Hepatocyte (in vitro differentiated cells): ENCODE data around the gene JAG1. TPM values are rescaled to one million over a fixed set of nuclear protein-coding genes. Genes with fewer than 3 reads are reported as not detected.

Experiments used
- DNase-seq: peaks from one replicate; pipeline ENCODE4 v3.0.0-alpha.2; 2016; ENCODE audit warnings: low spot score
- H2AFZ ChIP-seq: fragments of 200-600 bp; sonication (generic); 2 replicates; pipeline ENCODE4 v1.6.0; 2016; ENCODE audit warnings: antibody characterized with exemption, mild to moderate bottlenecking
- H3K27ac ChIP-seq: fragments of 200-600 bp; sonication (generic); 2 replicates; pipeline ENCODE4 v1.5.1; 2016; ENCODE audit warnings: mild to moderate bottlenecking
- H3K27me3 ChIP-seq: fragments of 200-600 bp; sonication (generic); 2 replicates; pipeline ENCODE4 v1.6.1; 2016
- H3K36me3 ChIP-seq: fragments of 200-600 bp; sonication (generic); replicated peaks from 2 replicates; pipeline ENCODE4 v1.5.1; 2016; ENCODE audit warnings: low read depth; ENCODE audit not compliant: insufficient read depth
- H3K4me1 ChIP-seq: fragments of 200-600 bp; sonication (generic); 2 replicates; pipeline ENCODE4 v1.5.1; 2016; ENCODE audit warnings: mild to moderate bottlenecking, moderate library complexity; ENCODE audit not compliant: insufficient read depth
- H3K4me2 ChIP-seq: fragments of 200-600 bp; sonication (generic); 2 replicates; pipeline ENCODE4 v1.6.0; 2016
- H3K4me3 ChIP-seq: fragments of 200-600 bp; sonication (generic); 2 replicates; pipeline ENCODE4 v1.5.1; 2016; ENCODE audit warnings: mild to moderate bottlenecking
- H3K79me2 ChIP-seq: fragments of 200-600 bp; sonication (generic); 2 replicates; pipeline ENCODE4 v1.6.0; 2017; ENCODE audit warnings: mild to moderate bottlenecking
- H3K9me2 ChIP-seq: fragments of 200-600 bp; sonication (generic); replicated peaks from 2 replicates; pipeline ENCODE4 v1.6.0; 2017; ENCODE audit warnings: mild to moderate bottlenecking; ENCODE audit not compliant: insufficient read depth
- H3K9me3 ChIP-seq: fragments of 200-600 bp; sonication (generic); 2 replicates; pipeline ENCODE4 v1.5.1; 2016; ENCODE audit warnings: low read depth, mild to moderate bottlenecking
- H4K20me1 ChIP-seq: fragments of 200-600 bp; sonication (generic); 2 replicates; pipeline ENCODE4 v1.6.0; 2016; ENCODE audit warnings: mild to moderate bottlenecking; ENCODE audit not compliant: insufficient read depth, poor library complexity, severe bottlenecking
- EZH2 ChIP-seq: fragments of 200-600 bp; sonication (generic); IDR thresholded peaks from 2 replicates; pipeline ENCODE4 v1.6.1; 2016; ENCODE audit warnings: antibody characterized with exemption, mild to moderate bottlenecking, borderline replicate concordance
- EZH2phosphoT487 ChIP-seq: fragments of 200-600 bp; sonication (generic); IDR thresholded peaks from one replicate; pipeline ENCODE4 v1.6.1; 2018; ENCODE audit warnings: antibody characterized with exemption, mild to moderate bottlenecking, low read depth, moderate library complexity; ENCODE audit not compliant: unreplicated experiment, severe bottlenecking
- WGBS: methylation state at CpG from one replicate; pipeline ENCODE4 v1.1.6; 2016; ENCODE audit warnings: low lambda C conversion rate; ENCODE audit errors: missing lambda C conversion rate; 5-methylcytosine and 5-hydroxymethylcytosine counted together
- polyA plus RNA-seq: library from polyadenylated mRNA; unstranded; fragments of >200 nt; fragmentation: Nextera tagmentation; extraction: Ambion mirVana; gene quantifications from 2 replicates; pipeline ENCODE4 v1.2.1, GENCODE V29; 2016
- total RNA-seq: library from RNA; depleted of rRNA; stranded (reverse); fragments of >200 nt; gene quantifications from 2 replicates; pipeline ENCODE4 v1.2.3, GENCODE V29; 2014
- TF ChIP-seq, protein P1 (sequence below): fragments of 200-600 bp; sonication (generic); IDR thresholded peaks from 2 replicates; pipeline ENCODE4 v1.5.1; 2016; ENCODE audit warnings: antibody characterized with exemption, mild to moderate bottlenecking; ENCODE audit not compliant: poor library complexity

JAG1 gene
- total and polyA plus RNA-seq, 2 experiments from 2014 or later: 21.0 to 51.5 TPM

DNA sequence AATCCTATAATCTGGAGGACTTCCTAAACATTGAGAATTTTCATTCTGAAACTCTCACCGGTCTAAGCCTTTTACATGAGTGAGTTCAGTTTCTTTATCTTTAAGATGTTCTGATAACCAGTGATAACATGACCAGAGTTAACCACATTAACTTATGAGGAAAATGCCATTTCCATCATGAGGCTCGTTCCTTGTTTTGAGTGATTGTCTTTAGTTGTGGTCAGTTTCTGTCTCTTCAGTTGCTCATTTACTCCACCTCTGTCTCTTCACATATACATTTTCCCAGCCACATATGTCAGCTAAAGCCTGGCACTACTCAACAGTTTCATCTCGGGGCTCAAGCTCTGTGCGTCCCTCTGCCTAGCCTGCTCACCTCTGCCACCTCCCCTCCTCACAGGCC, 70.4 kb downstream of the JAG1 start:
- Histone ChIP-seq H4K20me1 (no peaks in the 10 kb centered on the region), H2AFZ (no peak overlapping the region), H3K79me2 (no peaks in the 10 kb centered on the region), H3K9me2 (no peaks in the 10 kb centered on the region), H3K36me3 (no peaks in the 10 kb centered on the region), H3K9me3 (no peaks in the 10 kb centered on the region), H3K27ac (peak overlapping the region; percentile 21), H3K4me1 (peaks cover 20% of the 10 kb centered on the region), H3K4me3 (no peak overlapping the region), H3K27me3 (no peaks in the 10 kb centered on the region), H3K4me2 (no peak overlapping the region)
- 70% methylated on average over 4 of the region's 4 CpGs for WGBS
- TF ChIP-seq, protein P1, sequence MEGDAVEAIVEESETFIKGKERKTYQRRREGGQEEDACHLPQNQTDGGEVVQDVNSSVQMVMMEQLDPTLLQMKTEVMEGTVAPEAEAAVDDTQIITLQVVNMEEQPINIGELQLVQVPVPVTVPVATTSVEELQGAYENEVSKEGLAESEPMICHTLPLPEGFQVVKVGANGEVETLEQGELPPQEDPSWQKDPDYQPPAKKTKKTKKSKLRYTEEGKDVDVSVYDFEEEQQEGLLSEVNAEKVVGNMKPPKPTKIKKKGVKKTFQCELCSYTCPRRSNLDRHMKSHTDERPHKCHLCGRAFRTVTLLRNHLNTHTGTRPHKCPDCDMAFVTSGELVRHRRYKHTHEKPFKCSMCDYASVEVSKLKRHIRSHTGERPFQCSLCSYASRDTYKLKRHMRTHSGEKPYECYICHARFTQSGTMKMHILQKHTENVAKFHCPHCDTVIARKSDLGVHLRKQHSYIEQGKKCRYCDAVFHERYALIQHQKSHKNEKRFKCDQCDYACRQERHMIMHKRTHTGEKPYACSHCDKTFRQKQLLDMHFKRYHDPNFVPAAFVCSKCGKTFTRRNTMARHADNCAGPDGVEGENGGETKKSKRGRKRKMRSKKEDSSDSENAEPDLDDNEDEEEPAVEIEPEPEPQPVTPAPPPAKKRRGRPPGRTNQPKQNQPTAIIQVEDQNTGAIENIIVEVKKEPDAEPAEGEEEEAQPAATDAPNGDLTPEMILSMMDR: no peak
- TF ChIP-seq EZH2 (no peak), EZH2phosphoT487 (no peak)
- DNase-seq: no peak

DNA sequence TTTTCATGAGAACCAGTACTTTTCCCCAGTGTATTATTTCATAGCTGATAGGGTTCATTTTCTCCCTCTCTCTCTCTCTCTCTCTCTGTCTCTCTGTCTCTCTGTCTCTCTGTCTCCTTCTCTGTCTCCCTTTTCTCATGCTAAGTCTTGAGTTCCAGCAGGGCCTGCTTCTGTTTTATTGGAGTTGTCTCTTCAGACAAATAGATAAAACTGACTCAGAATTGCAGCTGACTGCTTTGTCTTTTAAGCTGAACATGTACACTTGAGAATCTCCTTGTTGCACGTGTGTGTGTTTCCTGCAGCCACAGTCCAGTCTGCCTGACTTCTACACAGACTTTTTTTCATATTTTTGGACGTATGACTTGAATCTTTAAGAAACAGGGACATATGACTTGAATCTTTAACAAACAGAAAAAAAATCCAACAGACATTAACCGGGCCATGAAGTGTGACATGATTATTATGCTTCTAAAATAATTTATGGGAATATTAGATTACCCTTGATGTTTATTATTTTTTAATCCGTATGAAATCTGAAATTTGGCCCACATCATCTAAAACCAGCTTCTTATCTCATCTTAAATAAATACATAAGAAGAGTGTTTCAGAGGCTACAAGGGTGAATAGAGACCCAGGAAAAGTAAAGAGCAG, 71.5 kb downstream of the JAG1 start:
- H2AFZ ChIP-seq: no peak overlapping the region

DNA sequence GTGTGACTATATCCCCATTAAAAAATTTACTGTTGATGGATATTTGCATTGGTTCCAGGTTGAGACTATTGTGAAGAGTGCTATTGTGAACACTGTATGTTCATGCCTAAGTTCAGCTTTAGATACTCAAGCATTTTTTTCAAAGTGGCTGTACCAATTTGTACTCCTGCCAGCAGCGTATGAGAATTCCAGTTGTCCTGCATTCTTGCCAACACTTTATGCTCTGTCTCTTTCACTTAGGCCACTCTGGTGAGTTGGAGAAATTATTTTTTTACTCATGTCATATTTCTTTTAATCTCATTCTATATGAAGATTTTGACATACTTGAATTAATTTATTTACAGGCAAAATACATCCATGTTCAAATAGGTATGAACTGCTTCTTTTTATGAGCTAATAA, 76.2 kb downstream of the JAG1 start:
- TF ChIP-seq, protein P1: no peak
- TF ChIP-seq EZH2phosphoT487 (no peak), EZH2 (no peak)
- WGBS: 96% methylated on average over 1 of the region's 1 CpG

More for the DNA sequence above, 71.5 kb downstream of the JAG1 start:
- no peaks in the 10 kb centered on the region for H3K27me3 ChIP-seq
- no peaks in the 10 kb centered on the region for H3K9me2 ChIP-seq
- no peaks in the 10 kb centered on the region for H3K79me2 ChIP-seq
- WGBS: 67% methylated on average over 4 of the region's 4 CpGs
- no peak overlapping the region for H3K4me3 ChIP-seq
- no peak for DNase-seq
- H3K4me2 ChIP-seq: no peak overlapping the region
- no peaks in the 10 kb centered on the region for H3K36me3 ChIP-seq
- TF ChIP-seq, protein P1: no peak
- TF ChIP-seq EZH2phosphoT487: no peak
- TF ChIP-seq EZH2: no peak
- no peak overlapping the region for H3K27ac ChIP-seq
- H3K9me3 ChIP-seq: no peaks in the 10 kb centered on the region
- H3K4me1 ChIP-seq: peaks cover 20% of the 10 kb centered on the region
- H4K20me1 ChIP-seq: no peaks in the 10 kb centered on the region

More for the DNA sequence above, 76.2 kb downstream of the JAG1 start:
- H3K9me3 ChIP-seq: no peaks in the 10 kb centered on the region
- H3K36me3 ChIP-seq: no peaks in the 10 kb centered on the region
- H3K79me2 ChIP-seq: no peaks in the 10 kb centered on the region
- H3K4me1 ChIP-seq: no peaks in the 10 kb centered on the region
- H3K27ac ChIP-seq: no peak overlapping the region
- H4K20me1 ChIP-seq: no peaks in the 10 kb centered on the region
- H3K4me3 ChIP-seq: no peak overlapping the region
- H3K9me2 ChIP-seq: no peaks in the 10 kb centered on the region
- no peak for DNase-seq
- no peaks in the 10 kb centered on the region for H3K27me3 ChIP-seq
- H2AFZ ChIP-seq: no peak overlapping the region
- H3K4me2 ChIP-seq: no peak overlapping the region
